ENCODE data around the gene FNDC3B.

- TF ChIP-seq CTCF (IDR thresholded peaks at IDR 0.05) (no peak), EZH2phosphoT487 (IDR thresholded peaks at IDR 0.05) (no peak), EZH2 (IDR thresholded peaks at IDR 0.05) (no peak)
Observed at GRCh38 chr3:172444821-172445220, 405.4 kb downstream of the FNDC3B start.

Data from neural progenitor cell (in vitro differentiated cells).